ENCODE results near the gene NUP153.
"Not testable (repeated sequence)": the region's sequence is repeated elsewhere in the genome, so short reads cannot be mapped to it uniquely, and the experiment has no call there.

The NUP153 gene

GRCh38 chr6:17628873-17629272 is 77.9 kb downstream of the NUP153 start:
- DNase-seq (ENCODE audit: low read depth): no peak
- H3K4me3 ChIP-seq (ENCODE audit: low read depth, low read length): no peak overlapping the region

- no peak overlapping the region for H3K4me3 ChIP-seq (ENCODE audit: low read depth, low read length)
- DNase-seq (ENCODE audit: low read depth): no peak
Measured at GRCh38 chr6:17624396-17624795, 82.3 kb downstream of the NUP153 start.

- H3K4me3 ChIP-seq (ENCODE audit: low read depth, low read length): no peak overlapping the region
- no peak for DNase-seq (ENCODE audit: low read depth)
Measured at GRCh38 chr6:17622144-17622543, 84.6 kb downstream of the NUP153 start.

- no peak for DNase-seq (ENCODE audit: low read depth)
- H3K4me3 ChIP-seq (ENCODE audit: low read depth, low read length): no peak overlapping the region
Measured at GRCh38 chr6:17621003-17621402, 85.7 kb downstream of the NUP153 start.

- no peak for DNase-seq (ENCODE audit: low read depth)
- H3K4me3 ChIP-seq (ENCODE audit: low read depth, low read length): no peak overlapping the region
Measured at GRCh38 chr6:17615794-17616193, 90.9 kb downstream of the NUP153 start.

GRCh38 chr6:17612048-17612447 is 94.7 kb downstream of the NUP153 start:
- no peak overlapping the region for H3K4me3 ChIP-seq (ENCODE audit: low read depth, low read length)
- DNase-seq (ENCODE audit: low read depth): no peak

GRCh38 chr6:17610835-17611234 is 95.9 kb downstream of the NUP153 start:
- no peak for DNase-seq (ENCODE audit: low read depth)
- no peak overlapping the region for H3K4me3 ChIP-seq (ENCODE audit: low read depth, low read length)

GRCh38 chr6:17606606-17607005 is 100.1 kb downstream of the NUP153 start:
- DNase-seq (ENCODE audit: low read depth): no peak
- no peak overlapping the region for H3K4me3 ChIP-seq (ENCODE audit: low read depth, low read length)

- no peak overlapping the region for H3K4me3 ChIP-seq (ENCODE audit: low read depth, low read length)
- no peak for DNase-seq (ENCODE audit: low read depth)
Measured at GRCh38 chr6:17602888-17603287, 103.8 kb downstream of the NUP153 start.

GRCh38 chr6:17601386-17601703 is 105.4 kb downstream of the NUP153 start:
- no peak for DNase-seq (ENCODE audit: low read depth)
- H3K4me3 ChIP-seq (ENCODE audit: low read depth, low read length): peak overlapping the region; percentile 80

- peak overlapping the region; percentile 80 for H3K4me3 ChIP-seq (ENCODE audit: low read depth, low read length)
- DNase-seq (ENCODE audit: low read depth): no peak
Measured at GRCh38 chr6:17600527-17601385, 106.0 kb downstream of the NUP153 start.

- peak; percentile 31 for DNase-seq (ENCODE audit: low read depth)
- peak within 1 kb of the TSS; percentile 80 for H3K4me3 ChIP-seq (ENCODE audit: low read depth, low read length)
Measured at GRCh38 chr6:17599877-17600526, 106.7 kb downstream of the NUP153 start, which contains the start of gene FAM8A1. Gene FAM8A1, plus strand, starts transcription at chr6:17600302. Its CDS starts 108 bp downstream, at chr6:17600410.

GRCh38 chr6:17596085-17596484 is 110.6 kb downstream of the NUP153 start:
- no peak for DNase-seq (ENCODE audit: low read depth)
- H3K4me3 ChIP-seq (ENCODE audit: low read depth, low read length): no peak overlapping the region

GRCh38 chr6:17593246-17593645 is 113.5 kb downstream of the NUP153 start:
- DNase-seq (ENCODE audit: low read depth): no peak
- no peak overlapping the region for H3K4me3 ChIP-seq (ENCODE audit: low read depth, low read length)

GRCh38 chr6:17591287-17591686 is 115.4 kb downstream of the NUP153 start:
- no peak for DNase-seq (ENCODE audit: low read depth)
- no peak overlapping the region for H3K4me3 ChIP-seq (ENCODE audit: low read depth, low read length)

GRCh38 chr6:17589406-17590096 is 117.2 kb downstream of the NUP153 start:
- peak; percentile 38 for DNase-seq (ENCODE audit: low read depth)
- H3K4me3 ChIP-seq (ENCODE audit: low read depth, low read length): no peak overlapping the region

GRCh38 chr6:17588011-17588410 is 118.7 kb downstream of the NUP153 start:
- DNase-seq (ENCODE audit: low read depth): no peak
- no peak overlapping the region for H3K4me3 ChIP-seq (ENCODE audit: low read depth, low read length)

GRCh38 chr6:17586623-17587022 is 120.1 kb downstream of the NUP153 start:
- DNase-seq (ENCODE audit: low read depth); H3K4me3 ChIP-seq (ENCODE audit: low read depth, low read length): not testable (repeated sequence)

GRCh38 chr6:17585766-17586490 is 120.8 kb downstream of the NUP153 start:
- no peak for DNase-seq (ENCODE audit: low read depth)
- H3K4me3 ChIP-seq (ENCODE audit: low read depth, low read length): no peak overlapping the region

All from skeletal muscle cell (primary cell).